WI38 (cell line): ENCODE data around the gene DAD1.

Experiments used
- H3K4me3 ChIP-seq: 2 replicates; pipeline ENCODE4 v1.5.1; 2011; ENCODE audit warnings: low read depth, mild to moderate bottlenecking, control low read depth, low read length
- TF ChIP-seq, protein P1 (sequence below): IDR thresholded peaks from 2 replicates; pipeline ENCODE4 v1.5.1; 2012; ENCODE audit warnings: low read depth, mild to moderate bottlenecking, control low read depth, low read length

The DAD1 gene

DNA sequence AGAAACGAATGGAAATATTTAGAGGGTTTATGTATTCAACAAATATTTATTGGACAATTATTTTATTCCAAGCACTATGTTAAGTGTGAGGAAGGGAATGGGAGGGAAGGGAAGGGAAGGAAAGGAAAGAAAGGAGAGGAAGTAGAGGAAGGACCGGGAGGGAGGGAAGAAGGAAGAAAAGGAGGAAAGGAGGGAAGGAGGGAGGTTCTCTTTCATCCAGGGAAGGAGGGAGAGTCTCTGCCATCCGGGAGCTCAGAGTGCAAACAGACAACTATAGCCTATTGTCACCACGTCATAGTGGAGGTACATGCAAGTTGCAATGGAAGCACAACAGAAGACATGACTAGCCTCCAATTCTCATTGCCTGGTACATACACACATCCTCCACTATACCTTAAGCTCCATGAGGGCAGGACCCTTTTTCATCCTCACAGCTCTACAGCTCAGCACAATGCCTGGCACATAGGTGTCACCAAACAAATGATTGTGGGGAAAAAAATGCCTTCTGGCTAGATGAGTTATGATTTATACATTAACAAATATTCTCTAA is 48.1 kb downstream of the DAD1 start:
- no peak overlapping the region for H3K4me3 ChIP-seq
- TF ChIP-seq, protein P1, sequence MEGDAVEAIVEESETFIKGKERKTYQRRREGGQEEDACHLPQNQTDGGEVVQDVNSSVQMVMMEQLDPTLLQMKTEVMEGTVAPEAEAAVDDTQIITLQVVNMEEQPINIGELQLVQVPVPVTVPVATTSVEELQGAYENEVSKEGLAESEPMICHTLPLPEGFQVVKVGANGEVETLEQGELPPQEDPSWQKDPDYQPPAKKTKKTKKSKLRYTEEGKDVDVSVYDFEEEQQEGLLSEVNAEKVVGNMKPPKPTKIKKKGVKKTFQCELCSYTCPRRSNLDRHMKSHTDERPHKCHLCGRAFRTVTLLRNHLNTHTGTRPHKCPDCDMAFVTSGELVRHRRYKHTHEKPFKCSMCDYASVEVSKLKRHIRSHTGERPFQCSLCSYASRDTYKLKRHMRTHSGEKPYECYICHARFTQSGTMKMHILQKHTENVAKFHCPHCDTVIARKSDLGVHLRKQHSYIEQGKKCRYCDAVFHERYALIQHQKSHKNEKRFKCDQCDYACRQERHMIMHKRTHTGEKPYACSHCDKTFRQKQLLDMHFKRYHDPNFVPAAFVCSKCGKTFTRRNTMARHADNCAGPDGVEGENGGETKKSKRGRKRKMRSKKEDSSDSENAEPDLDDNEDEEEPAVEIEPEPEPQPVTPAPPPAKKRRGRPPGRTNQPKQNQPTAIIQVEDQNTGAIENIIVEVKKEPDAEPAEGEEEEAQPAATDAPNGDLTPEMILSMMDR: no peak

DNA sequence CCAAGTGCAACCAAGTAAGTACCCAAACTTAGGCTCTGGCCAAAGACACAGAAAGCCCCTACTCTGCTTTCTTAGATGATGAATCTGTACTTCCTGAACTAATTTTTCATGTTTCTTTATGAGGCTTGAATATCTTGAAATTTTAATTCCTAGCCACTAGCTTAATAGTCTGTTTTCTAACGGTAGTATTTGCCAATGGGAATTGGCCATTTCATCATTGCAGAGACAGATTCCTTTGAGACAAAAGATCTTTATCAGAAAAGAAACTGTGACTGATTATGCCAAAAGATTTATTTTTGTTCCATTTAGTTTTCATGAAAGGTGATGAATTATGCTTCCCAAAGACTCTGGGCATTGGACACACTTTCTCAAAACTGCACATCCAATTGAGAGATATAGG is 48.7 kb downstream of the DAD1 start:
- H3K4me3 ChIP-seq: no peak overlapping the region
- TF ChIP-seq, protein P1: no peak

DNA sequence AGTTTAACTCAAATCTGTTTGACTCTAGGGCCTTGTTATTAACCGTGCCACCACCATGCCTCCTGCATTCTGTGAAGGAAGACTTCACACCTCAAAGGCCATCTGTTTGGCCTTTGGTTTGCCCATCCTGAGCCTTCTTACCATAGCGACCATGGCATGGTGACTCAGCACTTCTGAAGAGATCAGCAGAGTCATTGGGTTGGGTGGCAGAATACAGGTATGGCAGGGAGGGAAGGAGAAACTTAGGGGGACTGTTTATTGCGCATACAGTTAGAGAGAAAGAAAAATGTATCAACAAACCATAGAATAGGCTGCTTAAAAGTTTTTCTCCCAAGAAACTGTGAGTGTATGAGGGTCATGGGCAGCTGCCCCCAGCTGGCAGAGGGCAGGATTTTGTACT is 49.2 kb downstream of the DAD1 start:
- TF ChIP-seq, protein P1: no peak
- no peak overlapping the region for H3K4me3 ChIP-seq

DNA sequence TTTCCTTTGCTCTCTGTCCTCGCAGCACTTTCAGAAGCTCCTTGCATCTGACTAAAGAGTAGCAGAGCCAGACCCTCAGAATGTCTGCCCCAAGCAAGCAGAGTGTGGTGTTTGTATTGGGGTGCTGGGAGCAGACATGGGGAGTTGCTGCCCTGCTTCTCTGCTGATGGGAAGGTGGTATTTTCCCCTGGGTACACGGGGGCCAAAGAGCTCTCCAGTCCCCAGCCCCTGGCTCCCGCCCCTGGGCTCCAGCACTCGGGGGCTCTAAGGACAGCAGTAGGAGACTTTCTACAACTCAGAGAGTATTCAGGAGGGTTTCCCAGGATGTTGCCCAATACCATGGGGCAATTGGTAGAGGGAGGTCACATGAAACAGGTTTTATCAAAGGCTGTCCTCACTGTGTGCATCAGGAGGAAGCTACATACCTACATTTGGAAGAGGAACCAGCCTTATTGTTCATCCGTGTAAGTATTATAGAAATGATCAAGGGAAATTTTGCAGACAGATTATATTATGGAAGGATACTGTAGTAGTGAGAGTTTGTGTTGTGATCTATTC is 50.3 kb downstream of the DAD1 start:
- H3K4me3 ChIP-seq: no peak overlapping the region
- TF ChIP-seq, protein P1: no peak

- TF ChIP-seq, protein P1: no peak
- no peak overlapping the region for H3K4me3 ChIP-seq
These were observed 51.4 kb downstream of the DAD1 start for GRCh38 chr14:22537436-22538310.

GRCh38 chr14:22536853-22537338 is 52.1 kb downstream of the DAD1 start:
- H3K4me3 ChIP-seq: no peak overlapping the region
- TF ChIP-seq, protein P1: no peak

DNA sequence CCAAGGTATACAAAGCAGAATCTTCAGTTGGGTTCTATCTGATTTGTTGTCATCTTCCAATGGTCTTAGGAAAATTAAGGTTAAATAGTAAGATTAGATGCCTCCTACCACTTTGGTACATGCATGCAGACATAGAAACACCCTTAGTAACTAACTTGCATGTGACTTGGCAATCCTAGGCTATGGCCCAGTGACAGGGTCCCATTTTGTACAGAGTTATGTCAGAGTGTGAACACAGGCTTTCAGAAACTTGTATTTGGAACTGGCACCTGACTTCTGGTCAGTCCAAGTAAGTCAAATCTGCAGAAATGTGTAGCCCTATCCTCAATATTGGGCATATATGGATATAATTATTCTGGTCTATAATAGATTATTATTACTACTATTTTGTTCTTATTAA is 53.1 kb downstream of the DAD1 start:
- TF ChIP-seq, protein P1: no peak

More for the DNA sequence above, 53.1 kb downstream of the DAD1 start:
- no peak overlapping the region for H3K4me3 ChIP-seq
